ENCODE results near the gene ABO.
"Not testable (repeated sequence)": the region's sequence is repeated elsewhere in the genome, so short reads cannot be mapped to it uniquely, and the experiment has no call there.

ABO gene

GRCh38 chr9:133246991-133247390 is 28.0 kb downstream of the ABO start:
- DNase-seq (ENCODE audit: low read depth, low spot score): no peak

DNA sequence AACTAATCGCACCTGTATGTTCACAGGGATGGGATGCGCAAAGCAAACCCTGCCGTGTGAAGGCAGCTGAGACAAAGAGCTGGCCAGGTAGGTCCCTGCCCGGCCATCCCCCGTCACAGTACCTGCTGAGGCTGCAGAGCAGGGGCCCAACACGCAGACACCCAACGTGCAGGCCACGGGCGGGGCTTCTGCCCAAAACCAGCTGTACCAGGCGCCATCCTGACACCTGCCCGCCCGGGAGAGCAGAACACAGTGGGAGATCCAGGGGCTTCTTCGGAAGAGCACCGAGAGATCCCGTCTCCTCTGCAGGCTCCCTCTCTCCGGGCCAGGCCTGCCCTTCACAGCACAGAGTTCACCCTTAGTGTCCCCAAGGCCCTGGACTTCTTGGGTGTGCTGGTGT is 28.4 kb downstream of the ABO start:
- DNase-seq (ENCODE audit: low read depth, low spot score): no peak

DNA sequence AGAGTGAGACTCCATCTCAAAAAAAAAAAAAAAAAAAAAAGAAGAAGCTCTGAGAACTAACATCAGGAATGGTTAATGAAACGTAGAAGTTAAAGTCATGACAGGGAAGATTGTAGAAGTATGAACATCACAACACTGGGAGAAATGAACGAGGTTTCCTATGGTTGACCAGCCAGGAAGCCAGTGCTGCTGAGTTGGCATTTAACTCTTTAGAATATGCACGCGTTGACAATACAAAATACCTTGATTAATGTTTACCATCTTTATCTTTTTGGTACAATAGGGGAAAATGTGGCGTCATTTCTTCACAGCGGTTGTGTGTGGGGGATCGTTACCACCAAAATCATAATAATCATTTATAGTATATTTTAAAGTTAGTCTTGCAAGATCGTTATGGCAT is 32.0 kb downstream of the ABO start:
- DNase-seq (ENCODE audit: low read depth, low spot score): no peak

DNA sequence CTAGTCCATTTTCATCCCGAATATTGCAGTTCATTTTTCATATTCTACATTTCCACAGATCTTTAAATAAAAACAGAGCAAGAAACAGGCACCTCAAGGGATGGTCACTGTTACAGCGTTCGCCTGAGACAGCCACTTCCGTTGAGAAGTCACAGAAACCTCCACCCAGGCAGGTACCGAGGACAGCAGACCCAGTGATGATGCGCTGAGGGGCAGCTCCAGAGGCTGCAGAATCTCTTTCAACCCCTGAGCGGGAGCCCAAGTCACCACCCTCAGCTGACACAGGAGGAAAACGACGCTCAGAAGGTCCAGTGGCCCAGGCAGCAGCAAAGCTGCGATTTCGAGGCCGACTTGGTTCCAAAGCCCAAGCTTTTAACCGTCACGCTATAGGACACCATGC is 32.8 kb downstream of the ABO start:
- no peak for DNase-seq (ENCODE audit: low read depth, low spot score)

DNA sequence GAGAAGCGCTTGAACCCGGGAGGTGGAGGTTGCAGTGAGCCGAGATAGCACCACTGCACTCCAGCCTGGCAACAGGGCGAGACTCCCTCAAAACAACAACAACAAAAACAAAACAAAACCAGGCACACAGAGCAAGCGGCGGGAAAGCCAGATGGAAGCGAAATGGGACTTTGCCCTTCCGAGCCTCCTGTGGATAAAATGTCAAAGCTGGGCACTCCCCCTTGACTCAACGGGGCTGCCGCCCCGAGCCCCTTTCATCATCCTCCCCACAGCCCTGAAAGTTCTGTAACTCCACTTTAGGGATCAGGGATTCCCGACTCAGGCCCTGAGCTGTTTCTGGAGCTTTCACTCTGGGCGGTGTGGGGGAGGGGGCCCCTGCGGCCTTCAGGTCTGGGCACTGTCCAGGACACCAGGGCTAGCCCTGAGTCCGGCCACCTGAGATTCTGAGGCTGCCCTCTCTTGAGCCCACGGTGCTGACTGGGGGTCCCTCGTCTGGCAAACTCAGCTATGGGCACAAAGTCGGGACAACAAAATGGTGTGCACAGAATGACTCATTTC is 35.4 kb downstream of the ABO start:
- DNase-seq (ENCODE audit: low read depth, low spot score): no peak

DNA sequence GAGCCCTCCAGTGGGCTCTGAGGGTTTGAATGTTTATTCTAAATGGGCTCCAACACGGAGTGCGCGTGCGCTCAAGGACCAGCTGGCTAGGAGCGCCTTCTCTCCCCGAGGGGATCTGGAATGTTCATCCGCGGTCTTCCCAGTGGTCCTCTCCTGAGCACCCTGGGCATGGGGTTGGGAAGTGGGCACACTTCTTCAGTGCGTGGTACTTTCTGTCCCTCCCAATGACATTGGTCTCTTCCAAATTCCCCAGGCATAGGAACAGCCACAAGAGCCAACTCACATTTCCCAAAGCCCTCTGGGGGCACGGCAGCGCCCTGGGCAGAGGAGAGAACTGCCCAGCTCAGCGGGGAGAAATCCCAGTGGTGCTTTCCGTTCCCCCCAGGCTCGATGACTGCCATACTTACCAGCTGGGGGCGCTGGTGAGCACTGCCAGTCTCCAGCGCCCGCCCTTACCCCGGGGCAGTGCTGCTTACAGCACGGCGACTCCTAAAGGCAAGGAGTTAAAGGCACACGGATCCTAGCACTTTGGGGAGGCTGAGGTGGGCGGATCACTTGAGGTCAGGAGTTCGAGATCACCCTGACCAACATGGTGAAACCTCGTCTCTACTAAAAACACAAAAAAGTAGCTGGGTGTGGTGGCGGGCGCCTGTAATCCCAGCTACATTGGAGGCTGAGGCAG is 36.0 kb downstream of the ABO start:
- DNase-seq (ENCODE audit: low read depth, low spot score): peak; percentile 65

- peak; percentile 69 for DNase-seq (ENCODE audit: low read depth, low spot score)
Observed at GRCh38 chr9:133238272-133238850, 36.6 kb downstream of the ABO start.

DNA sequence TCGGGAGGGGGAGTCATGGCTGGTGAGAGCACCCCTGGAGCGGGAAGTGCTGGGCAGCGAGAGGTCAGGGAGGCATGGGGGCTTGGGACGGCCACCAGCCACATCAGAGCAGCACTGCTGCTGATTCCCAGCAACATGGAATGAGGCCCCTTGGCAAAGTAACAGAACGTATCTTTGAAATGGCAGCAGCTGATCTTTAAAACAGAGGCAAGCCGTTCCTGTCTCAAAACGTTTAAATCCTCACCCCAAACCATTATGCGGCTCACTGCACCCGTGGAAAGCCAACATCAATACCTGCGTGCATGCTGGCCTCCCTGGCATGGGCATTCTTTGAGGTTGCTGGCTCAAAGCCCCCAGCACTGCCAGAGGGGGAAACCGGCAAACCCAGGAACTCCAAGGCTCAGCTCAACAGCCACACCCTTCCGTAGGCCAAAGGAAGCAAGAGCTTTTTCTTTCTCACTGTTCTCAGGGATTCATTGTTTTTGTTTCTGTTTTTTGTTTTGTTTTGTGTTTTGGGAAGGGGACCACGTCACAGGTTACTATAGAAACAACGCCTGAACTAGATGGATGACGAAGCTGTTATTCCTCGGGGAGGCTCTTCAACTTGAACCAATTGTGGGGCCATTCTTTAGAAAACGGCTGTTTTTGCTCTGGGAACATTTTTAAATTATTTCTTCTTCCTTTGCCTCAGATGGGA is 37.8 kb downstream of the ABO start:
- DNase-seq (ENCODE audit: low read depth, low spot score): no peak

GRCh38 chr9:133236291-133237034 is 38.5 kb downstream of the ABO start:
- DNase-seq (ENCODE audit: low read depth, low spot score): not testable (repeated sequence)

DNA sequence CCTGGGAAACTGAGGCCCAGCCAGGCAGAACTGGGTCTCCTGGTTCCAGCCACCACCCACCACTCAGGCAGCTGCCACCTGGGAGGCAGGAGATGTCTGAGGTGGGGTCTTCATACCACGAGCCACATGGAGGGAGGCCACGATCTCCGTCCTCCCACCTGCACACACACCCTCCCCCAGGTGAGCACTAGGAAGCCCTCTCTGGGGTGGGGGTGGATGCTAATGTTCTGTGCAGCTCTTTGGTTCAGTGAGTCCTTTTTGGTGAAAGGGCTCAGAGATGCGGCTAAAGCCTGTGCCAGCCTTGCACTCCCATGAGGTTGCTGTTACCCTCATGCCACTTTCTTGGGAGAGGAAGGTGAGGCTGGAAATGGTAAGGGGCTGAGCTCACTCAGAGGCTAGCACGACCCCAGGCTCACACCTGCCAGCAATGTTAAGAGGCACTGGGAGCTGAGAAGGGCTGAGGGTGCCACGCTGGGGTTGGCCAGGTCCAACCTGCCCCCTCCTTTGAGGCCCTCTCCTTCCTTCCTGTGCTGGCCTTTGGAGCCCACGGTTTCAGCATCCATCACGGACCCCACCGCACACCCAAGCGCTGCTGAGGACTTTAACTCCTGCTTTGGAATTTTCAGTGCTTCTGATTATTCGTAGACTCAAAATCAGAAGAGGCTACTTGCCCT is 39.3 kb downstream of the ABO start:
- DNase-seq (ENCODE audit: low read depth, low spot score): no peak

- no peak for DNase-seq (ENCODE audit: low read depth, low spot score)
Observed at GRCh38 chr9:133234577-133235322, 40.3 kb downstream of the ABO start.

GRCh38 chr9:133233681-133234432 is 41.1 kb downstream of the ABO start:
- DNase-seq (ENCODE audit: low read depth, low spot score): no peak

- DNase-seq (ENCODE audit: low read depth, low spot score): not testable (repeated sequence)
Observed at GRCh38 chr9:133231934-133232568, 43.0 kb downstream of the ABO start.

DNA sequence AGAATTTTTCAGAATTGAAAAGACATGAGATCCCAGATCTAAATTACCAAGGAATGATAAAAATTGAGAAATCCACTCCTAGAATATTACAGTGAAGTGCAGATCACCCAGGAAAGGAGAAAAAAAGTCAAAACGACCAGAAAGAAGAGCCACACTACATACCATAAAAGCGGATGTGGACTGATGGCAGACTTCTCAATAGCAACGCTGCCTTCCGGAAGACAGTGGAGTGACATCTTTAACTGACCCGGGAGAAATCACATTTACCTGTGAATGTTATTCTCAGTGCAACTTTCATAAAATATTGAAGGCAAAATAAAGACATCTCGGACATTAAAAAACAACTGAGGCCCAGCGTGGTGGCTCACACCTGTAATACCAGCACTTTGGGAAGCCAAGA is 44.5 kb downstream of the ABO start:
- not testable (repeated sequence) for DNase-seq (ENCODE audit: low read depth, low spot score)

DNA sequence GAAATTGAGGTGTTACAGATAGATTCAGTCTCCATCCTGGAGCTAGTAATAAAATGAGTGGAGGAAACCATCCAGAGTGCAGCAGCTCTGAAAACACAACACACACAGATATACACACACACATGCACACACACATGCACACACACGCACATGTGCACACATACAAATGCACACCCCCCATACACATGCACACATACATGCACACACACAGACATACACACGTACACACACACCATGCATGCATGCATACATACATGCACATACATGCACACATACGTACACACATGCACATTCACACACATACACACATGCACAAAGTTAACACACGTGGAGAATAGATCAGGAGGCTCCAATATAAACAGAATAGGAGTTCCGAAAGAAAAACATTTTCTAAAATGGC is 44.9 kb downstream of the ABO start:
- DNase-seq (ENCODE audit: low read depth, low spot score): no peak

DNA sequence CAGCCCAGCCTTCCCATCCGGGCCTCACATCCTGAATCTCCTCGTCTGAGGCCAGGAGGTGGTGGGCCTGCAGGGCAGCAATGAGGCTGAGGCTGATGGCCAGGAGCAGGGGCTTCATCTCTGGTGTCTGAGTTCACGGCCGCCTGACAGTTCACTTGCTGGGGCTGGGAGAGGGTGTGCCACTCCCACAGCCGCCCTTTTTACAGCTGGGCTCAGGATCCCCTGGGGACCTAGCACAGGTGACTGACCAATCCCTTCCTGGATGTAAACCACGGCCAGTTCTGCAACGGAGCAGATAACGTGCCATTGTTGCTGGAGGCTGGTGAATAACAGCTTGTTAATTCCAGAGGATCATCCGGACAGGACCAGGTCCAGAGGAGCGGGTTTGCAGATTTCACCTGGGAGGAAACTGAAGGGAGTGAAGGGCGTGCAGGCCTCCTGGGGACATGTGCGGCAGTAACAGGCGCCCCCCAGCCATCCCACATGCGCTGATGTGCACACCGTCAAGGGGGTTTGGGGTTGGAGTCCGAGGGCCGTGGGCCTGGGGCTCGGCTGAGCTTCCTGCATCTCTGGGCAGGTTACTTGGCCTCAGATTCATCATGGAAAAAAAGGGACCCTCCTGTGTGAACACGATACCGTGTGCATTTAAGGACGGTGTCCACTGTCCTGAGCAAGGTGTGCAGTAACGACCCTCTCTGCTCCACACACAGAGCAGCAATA is 46.4 kb downstream of the ABO start:
- not testable (repeated sequence) for DNase-seq (ENCODE audit: low read depth, low spot score)

DNA sequence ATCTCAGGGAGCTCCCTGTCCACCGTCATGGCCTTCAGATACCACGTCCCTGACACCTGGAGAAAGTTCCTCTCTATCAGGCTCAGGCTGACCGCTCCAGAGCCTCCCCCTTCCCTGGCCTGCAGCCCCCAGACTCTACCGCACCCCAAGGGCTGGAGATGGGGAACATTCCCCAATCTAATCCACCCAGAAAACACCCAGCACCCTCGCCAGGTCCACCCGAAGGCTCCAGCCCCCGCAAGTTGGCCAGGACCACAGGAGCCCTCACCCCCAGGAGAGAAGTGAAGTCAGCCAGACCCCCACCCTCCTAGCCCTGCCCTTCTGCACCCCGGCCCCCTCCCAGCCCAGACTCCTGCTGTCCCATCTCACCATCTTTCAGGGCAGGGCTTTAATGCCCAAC is 47.0 kb downstream of the ABO start:
- DNase-seq (ENCODE audit: low read depth, low spot score): not testable (repeated sequence)

GRCh38 chr9:133227242-133227860 is 47.6 kb downstream of the ABO start:
- no peak for DNase-seq (ENCODE audit: low read depth, low spot score)

Measured in iPS DF 19.7 (cell line).